ENCODE data around the gene HSF4. TPM values are rescaled to one million over a fixed set of nuclear protein-coding genes. Genes with fewer than 3 reads are reported as not detected.

The HSF4 gene
- total RNA-seq, 4 donors from 2014 or later, result 17.3 to 44.3 (median 35.1) TPM

DNA sequence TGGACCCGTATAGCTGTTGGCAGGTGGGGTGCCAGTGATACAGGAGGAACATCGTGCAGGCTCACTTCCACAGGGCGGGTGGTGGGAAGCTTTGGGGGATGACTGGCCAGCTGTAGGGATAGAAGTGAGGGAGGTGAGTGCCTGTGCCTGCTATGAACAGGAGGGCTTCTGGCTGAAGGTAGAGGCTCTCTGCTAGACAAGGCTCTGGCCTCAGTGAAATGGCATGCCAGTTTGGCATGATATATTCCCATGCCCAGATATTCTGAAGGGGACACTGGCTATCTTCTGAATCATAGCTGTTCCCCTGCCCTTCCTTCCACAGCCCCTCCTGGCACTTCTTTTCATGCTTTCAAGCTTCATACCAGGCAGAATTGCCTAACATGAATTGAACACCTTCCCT is 35.7 kb upstream of the HSF4 start:
- TF ChIP-seq, protein P1, sequence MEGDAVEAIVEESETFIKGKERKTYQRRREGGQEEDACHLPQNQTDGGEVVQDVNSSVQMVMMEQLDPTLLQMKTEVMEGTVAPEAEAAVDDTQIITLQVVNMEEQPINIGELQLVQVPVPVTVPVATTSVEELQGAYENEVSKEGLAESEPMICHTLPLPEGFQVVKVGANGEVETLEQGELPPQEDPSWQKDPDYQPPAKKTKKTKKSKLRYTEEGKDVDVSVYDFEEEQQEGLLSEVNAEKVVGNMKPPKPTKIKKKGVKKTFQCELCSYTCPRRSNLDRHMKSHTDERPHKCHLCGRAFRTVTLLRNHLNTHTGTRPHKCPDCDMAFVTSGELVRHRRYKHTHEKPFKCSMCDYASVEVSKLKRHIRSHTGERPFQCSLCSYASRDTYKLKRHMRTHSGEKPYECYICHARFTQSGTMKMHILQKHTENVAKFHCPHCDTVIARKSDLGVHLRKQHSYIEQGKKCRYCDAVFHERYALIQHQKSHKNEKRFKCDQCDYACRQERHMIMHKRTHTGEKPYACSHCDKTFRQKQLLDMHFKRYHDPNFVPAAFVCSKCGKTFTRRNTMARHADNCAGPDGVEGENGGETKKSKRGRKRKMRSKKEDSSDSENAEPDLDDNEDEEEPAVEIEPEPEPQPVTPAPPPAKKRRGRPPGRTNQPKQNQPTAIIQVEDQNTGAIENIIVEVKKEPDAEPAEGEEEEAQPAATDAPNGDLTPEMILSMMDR (IDR thresholded peaks at IDR 0.05; ENCODE audit: low read depth), result no peak

DNA sequence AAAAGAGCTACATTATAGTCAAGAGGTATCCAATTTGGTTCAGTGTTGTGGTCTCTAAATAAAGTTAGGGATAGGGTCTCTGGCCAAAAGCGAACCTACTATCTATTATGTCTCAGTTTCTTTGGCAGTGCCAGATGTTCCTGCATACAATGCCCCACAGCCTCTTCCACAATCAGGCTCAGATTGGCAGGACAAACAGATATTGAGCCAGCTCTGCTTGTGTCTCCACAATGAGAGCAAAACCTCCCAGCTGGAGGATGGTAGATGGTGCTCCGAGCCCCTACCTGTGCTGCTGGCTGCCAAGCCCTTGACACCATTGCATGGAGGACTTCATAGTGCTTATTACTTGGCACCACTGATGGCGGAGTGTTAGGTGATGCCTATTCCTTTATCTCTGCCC is 35.1 kb upstream of the HSF4 start:
- TF ChIP-seq, protein P1 (IDR thresholded peaks at IDR 0.05; ENCODE audit: low read depth), result no peak

DNA sequence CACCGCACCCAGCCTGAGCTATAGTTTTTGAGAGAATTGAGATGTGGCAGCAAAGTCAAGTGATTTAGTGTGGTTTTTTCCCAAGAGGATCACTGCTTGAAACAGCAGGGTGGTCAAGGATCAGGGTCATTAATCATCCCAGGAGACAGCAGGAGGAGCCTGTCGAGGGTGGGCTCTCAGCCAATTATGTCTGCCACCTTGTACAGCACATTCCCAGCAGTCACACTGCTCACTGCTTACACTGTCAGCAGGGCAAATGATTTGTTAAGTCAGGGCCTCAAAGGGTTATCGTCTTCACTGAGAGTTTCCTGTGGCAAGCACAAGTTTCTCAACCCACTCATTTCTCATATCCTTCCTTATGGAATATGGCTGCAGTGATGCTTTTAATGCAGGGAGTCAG is 26.9 kb upstream of the HSF4 start:
- TF ChIP-seq, protein P1 (IDR thresholded peaks at IDR 0.05; ENCODE audit: low read depth), result no peak

DNA sequence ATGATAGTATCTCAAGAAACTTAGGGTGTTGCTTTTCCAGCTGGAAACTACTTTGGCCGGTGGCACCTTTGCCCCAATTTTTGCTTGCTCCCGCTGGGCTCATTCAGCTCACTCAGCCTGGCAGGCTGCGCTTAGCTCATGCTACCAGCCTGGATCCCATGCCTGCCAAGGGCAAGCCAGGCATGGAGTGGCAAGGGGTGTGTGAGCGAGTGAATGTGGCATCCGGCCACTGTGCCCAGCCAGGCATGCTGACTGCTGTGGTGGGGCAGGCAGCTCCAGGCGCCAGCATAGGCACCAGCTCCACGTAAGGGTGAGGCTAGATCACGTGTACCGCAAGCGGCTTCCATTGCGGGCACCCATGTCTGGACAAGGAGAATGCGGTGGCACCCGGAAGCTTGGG is 23.2 kb upstream of the HSF4 start:
- TF ChIP-seq, protein P1 (IDR thresholded peaks at IDR 0.05; ENCODE audit: low read depth), result no peak

DNA sequence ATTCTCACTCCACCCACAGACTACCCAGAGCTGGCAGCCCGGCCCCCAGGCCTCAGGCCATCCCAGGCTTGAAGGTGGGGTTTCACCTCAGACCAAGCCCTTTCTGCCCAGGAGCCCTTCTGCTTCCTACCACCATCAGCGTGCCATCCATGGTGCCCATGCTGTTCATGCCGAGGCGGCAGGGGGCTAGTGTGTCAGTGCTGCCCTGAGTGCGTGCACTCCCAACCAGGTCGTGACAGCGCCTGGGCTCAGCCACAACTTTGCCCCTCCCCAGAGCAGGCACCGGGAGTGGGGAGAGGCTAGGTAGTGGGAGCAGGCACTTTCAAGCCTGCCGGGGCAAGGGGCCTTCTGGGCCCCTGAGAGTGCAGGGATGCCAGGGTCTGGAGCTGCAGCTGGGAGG is 22.2 kb upstream of the HSF4 start:
- TF ChIP-seq, protein P1 (IDR thresholded peaks at IDR 0.05; ENCODE audit: low read depth), result no peak

DNA sequence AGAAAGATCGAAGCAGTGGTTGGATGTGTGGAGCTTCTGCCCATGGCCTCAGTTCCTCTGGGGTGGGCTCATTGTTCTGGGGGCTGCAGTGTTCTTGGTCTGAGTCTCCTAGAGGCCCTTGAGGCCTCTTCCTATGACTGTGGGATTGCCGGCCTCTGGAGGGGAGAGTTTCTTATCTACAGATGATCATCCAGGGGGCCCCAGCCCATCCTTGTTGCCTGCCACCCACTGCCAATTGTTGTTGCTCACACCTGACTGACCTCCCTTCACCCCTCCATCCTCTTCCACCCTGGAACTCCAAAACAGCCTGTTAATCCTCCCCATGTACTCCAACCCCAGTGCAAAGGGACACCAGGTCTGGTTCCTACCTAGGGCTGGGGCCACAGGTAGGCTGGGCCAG is 19.6 kb upstream of the HSF4 start:
- TF ChIP-seq, protein P1 (IDR thresholded peaks at IDR 0.05; ENCODE audit: low read depth), result no peak

DNA sequence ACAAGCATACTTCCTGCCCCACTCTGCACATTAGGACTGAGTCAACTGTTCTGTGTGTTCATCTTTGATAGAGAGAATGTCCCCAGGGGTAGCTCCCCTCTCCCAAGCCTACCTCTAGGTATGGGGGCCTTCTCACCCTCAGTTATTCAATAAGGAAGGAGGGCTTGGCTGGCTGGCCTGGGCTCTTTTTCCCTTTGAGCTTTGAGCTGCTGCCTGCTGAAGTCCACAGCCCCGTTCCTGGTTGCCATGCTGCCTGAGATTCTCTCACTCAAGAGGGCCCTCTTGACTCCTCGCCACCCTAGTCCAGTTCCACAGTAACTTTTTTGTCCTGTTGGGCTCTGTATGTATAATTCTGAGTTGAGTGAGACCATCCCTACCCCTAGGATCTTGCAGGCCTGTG is 18.8 kb upstream of the HSF4 start:
- TF ChIP-seq, protein P1 (IDR thresholded peaks at IDR 0.05; ENCODE audit: low read depth), result no peak
